ENCODE results near the gene FTCDNL1.

The FTCDNL1 gene

GRCh38 chr2:199804831-199805230 is 46.2 kb downstream of the FTCDNL1 start:
- intact Hi-C loops (cut with DNase I): no loop called here
- peak in 18 of 42 donors; percentile 9 to 64 (median 25) for DNase-seq

GRCh38 chr2:199798831-199799580 is 52.0 kb downstream of the FTCDNL1 start:
- intact Hi-C loops (cut with DNase I): loop anchor here (5.0 kb wide), 1 partner anchor 53 kb away; the partner anchor contains the start of gene FTCDNL1
- peak; percentile 51 to 91 (median 74) for DNase-seq

DNA sequence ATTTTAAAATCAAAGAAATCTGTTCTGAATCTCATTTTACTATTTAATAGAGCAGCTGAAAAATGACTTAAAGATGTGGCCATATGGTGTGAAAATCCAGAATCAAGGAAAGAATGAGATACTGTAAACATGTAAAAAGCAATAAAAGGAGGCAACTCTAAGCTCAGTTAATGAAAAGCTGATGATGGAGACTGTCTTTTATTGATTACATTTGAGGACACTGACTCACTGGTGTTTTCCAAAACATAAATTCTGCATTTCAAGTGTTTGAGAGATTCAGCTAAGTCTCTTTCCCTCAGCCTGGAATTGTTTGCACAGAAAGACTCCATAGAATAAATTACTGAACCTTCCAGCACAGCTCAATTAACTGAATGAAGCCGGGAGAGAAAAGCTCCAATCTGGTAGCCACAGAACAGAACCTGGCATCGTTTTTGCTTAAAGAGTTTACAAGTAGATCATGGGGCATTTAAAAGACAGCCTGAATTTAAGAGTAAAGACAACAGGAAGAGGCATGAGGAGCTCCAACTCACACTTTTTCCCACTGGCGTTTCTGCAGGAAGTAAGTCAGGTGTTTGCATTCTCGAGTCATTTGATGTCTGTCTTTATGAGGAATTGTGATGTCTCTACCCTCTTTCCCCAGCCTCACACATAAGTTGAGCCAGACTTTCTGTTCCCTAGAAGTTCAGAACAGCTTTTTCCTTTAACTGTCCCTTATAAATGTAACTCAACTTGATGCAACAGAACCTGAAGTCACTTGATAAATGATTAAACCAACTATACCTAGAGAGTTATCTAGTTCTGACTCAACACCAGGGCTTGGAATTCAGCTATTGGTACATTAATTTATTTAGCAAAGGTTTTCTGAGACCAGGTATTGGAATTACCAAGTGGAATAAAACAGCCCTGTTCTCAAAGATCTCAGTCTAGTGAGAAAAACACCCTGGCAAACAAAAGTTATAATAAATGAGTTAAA is 53.3 kb downstream of the FTCDNL1 start:
- peak in 1 of 42 donors; percentile 11 for DNase-seq
- intact Hi-C loops (cut with DNase I): loop anchor here (5.0 kb wide), 1 partner anchor 55 kb away; the partner anchor contains the start of gene FTCDNL1

GRCh38 chr2:199792381-199792780 is 58.6 kb downstream of the FTCDNL1 start:
- no peak for DNase-seq
- intact Hi-C loops (cut with DNase I): no loop called here

GRCh38 chr2:199791326-199791725 is 59.7 kb downstream of the FTCDNL1 start:
- DNase-seq: no peak
- intact Hi-C loops (cut with DNase I): no loop called here

GRCh38 chr2:199784512-199784911 is 66.5 kb downstream of the FTCDNL1 start:
- no peak for DNase-seq
- intact Hi-C loops (cut with DNase I): no loop called here

DNA sequence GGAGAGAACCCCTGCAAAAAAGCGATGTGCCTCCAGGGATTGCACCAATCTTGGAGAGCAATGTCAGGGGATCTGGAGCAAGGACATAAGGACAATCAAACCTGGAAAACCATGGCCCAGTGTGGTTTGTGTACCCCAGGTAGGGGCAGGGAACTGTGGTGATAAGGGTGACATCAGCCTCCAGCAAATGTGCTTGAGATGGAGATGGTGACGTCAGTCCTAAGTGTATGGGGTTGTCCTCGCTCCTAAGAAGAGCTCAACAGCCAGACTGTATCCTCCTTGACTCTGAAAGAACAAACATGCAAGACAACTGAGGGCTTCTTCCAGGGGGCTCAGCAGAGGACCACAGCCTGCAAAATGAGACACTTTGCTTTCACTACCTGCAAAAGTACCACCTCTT is 71.4 kb downstream of the FTCDNL1 start:
- intact Hi-C loops (cut with DNase I): no loop called here
- DNase-seq: no peak

GRCh38 chr2:199778655-199779054 is 72.3 kb downstream of the FTCDNL1 start:
- intact Hi-C loops (cut with DNase I): no loop called here

GRCh38 chr2:199777916-199778315 is 73.1 kb downstream of the FTCDNL1 start:
- DNase-seq: no peak
- intact Hi-C loops (cut with DNase I): no loop called here

More at GRCh38 chr2:199778655-199779054, 72.3 kb downstream of the FTCDNL1 start:
- no peak for DNase-seq

GRCh38 chr2:199777315-199777714 is 73.7 kb downstream of the FTCDNL1 start:
- DNase-seq: no peak
- intact Hi-C loops (cut with DNase I): no loop called here

DNA sequence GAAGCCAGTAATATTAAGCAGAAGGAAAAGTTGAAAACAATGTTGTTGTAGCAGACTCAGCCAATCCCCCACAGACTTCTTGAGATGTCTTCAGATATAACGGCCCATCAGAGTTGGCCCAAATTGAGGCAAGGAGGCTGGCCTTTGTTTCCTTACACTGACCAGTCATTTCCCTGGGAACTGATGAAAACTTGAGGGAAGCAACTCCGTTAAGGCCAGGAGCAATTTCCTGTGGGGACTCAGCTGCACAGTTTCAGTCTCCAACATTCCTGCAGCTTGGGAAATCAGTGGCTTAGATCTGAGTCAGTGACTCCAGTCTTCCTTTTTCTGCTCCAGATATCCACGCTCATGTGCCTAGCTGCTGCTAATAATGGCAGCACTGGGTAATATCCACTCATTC is 75.7 kb downstream of the FTCDNL1 start:
- DNase-seq: no peak
- intact Hi-C loops (cut with DNase I): no loop called here

DNA sequence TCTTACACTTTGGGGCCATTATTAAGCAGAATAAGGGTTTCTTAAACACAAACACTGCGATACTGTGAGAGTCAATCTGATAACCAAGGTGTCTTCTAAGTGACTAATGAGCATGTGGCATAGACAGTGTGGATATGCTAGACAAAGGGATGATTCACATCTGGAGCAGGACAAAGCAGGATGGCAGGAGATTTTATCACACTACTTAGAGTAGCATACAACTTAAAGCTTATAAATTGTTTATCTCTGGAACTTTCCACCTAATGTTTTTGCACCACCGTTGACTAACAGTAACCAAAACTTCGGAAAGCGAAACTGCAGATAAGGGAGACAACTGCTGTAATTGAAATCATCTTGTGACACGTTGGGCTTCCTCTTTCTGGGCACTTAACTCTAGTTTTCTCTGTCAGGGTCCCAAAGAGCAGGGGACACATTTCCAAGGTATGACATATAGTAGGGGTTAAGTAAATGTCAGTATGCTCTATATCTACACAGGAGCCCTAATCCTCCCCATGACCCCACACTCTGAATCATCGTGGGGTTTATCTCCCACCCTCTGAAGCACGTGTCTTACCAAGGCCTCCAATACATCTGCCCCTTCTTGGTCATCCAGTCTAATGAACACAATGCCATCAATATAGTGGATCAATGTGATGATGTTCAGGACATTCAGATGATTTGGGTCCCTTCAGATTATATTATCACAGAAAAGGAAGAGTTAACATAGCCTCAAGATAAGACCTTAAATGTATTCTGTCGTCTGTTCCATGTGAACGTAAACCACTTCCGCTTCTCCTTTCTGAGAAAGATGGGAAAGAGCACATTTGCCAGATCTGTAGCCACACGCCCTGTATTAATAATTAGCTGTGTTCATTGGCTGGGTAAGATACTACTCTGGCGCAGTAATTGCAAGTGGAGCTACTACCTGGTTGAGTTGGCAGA is 78.7 kb downstream of the FTCDNL1 start:
- DNase-seq: no peak
- intact Hi-C loops (cut with DNase I): no loop called here

GRCh38 chr2:199770716-199771115 is 80.3 kb downstream of the FTCDNL1 start:
- DNase-seq: no peak
- intact Hi-C loops (cut with DNase I): no loop called here

- intact Hi-C loops (cut with DNase I): no loop called here
- DNase-seq: no peak
Observed at GRCh38 chr2:199765646-199766045, 85.3 kb downstream of the FTCDNL1 start.

DNA sequence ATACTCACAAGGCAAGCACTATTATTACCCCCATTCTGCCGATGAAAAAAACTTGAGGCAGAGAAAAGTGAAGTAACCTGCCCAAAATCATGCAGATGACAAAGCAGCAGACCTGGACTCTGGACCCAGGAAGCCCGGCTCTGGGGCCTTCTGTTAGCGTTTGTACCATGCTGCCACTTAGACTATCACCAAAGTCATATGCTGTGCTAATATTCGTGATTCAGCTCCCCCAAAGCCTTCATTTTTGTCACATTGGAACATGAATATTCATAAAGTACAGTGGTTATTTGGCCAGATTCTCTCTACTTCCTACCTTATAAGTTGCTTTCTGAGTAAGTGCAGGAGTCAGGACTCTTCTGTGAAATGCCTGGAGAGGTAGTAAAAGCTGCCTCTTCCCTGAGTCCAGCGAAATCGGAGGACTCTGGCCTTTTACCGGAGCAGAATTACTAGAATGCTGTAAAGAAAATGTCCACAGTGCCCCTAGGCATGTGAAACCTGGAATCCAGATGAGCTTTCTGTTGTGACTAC is 86.7 kb downstream of the FTCDNL1 start:
- DNase-seq: no peak
- intact Hi-C loops (cut with DNase I): no loop called here

- DNase-seq: no peak
- intact Hi-C loops (cut with DNase I): no loop called here
Observed at GRCh38 chr2:199762963-199763362, 88.0 kb downstream of the FTCDNL1 start.

GRCh38 chr2:199760574-199760973 is 90.4 kb downstream of the FTCDNL1 start:
- intact Hi-C loops (cut with DNase I): no loop called here

DNA sequence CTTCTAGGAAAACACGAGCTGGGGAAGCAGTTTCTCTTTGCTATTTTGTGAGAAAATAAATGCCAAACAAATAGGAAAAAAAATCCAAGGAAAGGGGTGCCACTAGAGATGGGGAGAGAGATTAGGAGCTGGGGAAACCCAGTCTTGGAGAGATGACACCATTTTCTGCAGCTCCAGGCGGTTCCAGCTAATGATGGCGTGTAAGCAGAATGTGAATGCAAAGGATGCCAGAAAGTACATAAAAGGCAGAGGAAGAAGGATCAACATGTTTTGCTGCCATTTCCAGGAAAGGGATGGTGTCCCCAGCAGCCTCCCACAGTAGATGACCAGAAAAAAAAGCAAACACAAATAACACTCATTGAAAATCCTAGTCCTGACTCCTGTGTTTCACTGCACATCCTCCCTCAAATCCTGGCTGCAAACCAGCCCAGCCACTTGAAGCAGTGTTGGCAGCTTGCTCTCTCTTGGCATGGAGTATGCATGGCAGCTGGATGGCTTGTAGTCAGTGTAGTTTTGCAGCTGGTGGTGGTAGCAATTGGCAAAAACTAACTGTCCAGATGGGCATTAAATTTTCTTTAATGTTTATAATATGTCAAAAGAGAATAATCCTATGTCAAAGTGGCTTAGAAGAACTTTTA is 93.6 kb downstream of the FTCDNL1 start:
- intact Hi-C loops (cut with DNase I): no loop called here

More at GRCh38 chr2:199760574-199760973, 90.4 kb downstream of the FTCDNL1 start:
- no peak for DNase-seq

More for the DNA sequence above, 93.6 kb downstream of the FTCDNL1 start:
- peak; percentile 54 to 95 (median 88) for DNase-seq
